Dedifferentiated amniotic fluid mesenchymal stem cell (primary cell): ENCODE measurements around the gene RUNX2.

Source experiments
- DNase-seq: peaks from one replicate; pipeline ENCODE4 v3.0.0-alpha.2; 2016; ENCODE audit errors: extremely low spot score

The RUNX2 gene

GRCh38 chr6:45704056-45704800 is 376.1 kb downstream of the RUNX2 start:
- DNase-seq: no peak

GRCh38 chr6:45705137-45705855 is 377.2 kb downstream of the RUNX2 start:
- DNase-seq: no peak

GRCh38 chr6:45706319-45706718 is 378.2 kb downstream of the RUNX2 start:
- DNase-seq: no peak

- DNase-seq: no peak
Observed at GRCh38 chr6:45707176-45707575, 379.0 kb downstream of the RUNX2 start.

GRCh38 chr6:45709781-45710220 is 381.7 kb downstream of the RUNX2 start:
- DNase-seq: no peak

GRCh38 chr6:45710304-45710821 is 382.2 kb downstream of the RUNX2 start:
- DNase-seq: peak; percentile 20

- no peak for DNase-seq
Observed at GRCh38 chr6:45712076-45712475, 383.9 kb downstream of the RUNX2 start.

GRCh38 chr6:45712786-45713185 is 384.7 kb downstream of the RUNX2 start:
- no peak for DNase-seq
